SHP77 (cell line): Measurements from ENCODE around the gene TTC28.

Experiments
- DNase-seq, 2 experiments: peaks; one replicate each; lab custom pipeline; 2025; lab: John Stamatoyannopoulos, UW

The TTC28 gene

GRCh38 chr22:28351476-28351875, 328.2 kb downstream of the TTC28 start:
- DNase-seq, result no peak

GRCh38 chr22:28348613-28349609, 330.7 kb downstream of the TTC28 start:
- DNase-seq, result no peak

GRCh38 chr22:28346308-28346707, 333.3 kb downstream of the TTC28 start:
- no peak for DNase-seq

- no peak for DNase-seq
Observed at GRCh38 chr22:28344918-28345703, 334.5 kb downstream of the TTC28 start.

DNA sequence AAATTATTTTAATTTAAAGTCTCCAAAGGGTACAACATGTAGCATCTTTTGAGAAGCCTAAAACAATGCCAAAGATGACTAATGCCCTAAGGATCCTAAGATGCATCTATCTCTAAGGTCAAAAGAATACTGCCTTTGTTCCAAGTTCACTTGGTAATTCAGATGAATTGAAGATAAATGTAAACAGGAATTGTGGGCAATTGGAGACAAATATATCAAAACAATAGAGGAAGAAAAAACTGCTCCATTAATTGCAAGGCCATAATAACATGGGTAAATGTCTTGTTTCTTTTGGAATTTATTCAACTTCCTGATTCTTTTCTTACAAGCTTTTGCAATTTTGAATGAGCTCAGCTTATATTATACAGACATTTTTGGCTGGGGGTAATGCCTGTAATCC, 338.6 kb downstream of the TTC28 start:
- DNase-seq, result no peak

GRCh38 chr22:28333088-28333487, 346.6 kb downstream of the TTC28 start:
- no peak for DNase-seq

GRCh38 chr22:28332410-28332809, 347.2 kb downstream of the TTC28 start:
- DNase-seq, result no peak

- DNase-seq, result no peak
Observed at GRCh38 chr22:28331695-28332094, 347.9 kb downstream of the TTC28 start.

- DNase-seq, result no peak
Observed at GRCh38 chr22:28329186-28330073, 350.2 kb downstream of the TTC28 start.

DNA sequence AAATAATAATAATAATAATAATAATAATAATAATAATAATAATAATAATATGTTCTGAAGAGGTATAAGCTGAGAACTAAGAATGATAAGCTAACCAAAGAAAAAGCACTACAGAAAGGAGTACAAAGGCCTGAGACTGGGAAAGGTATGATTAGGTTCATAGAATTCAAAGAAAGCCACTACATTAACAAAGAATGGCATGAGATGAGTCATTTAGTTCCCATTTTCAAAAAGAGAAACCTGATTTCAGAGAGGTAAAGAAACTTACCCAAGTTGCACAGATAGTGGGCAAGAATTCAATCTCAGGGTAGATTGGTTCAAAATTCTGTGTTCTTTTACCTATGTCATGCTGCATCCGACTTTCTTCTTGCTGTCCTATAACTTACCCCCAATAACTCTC, 350.9 kb downstream of the TTC28 start:
- DNase-seq, result no peak

DNA sequence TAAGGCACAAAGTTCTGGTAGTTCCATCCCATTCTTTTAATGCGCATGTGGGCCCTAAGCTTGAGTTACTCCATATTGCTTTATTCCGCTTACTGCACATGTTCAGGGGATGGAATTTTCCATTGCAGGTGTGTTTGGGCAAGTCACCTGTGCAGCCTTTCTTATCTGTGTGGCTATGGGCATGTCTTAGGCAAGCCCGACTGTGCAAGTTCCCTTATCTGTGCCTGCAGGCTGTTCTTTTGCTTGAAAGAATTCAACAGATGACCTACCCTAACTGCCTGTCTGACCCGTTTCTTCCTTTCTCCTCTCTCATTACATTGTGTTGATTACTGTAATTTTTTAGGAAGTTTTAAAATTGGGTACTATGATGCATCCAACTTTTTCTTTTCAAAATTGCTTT, 363.6 kb downstream of the TTC28 start:
- DNase-seq, result no peak

DNA sequence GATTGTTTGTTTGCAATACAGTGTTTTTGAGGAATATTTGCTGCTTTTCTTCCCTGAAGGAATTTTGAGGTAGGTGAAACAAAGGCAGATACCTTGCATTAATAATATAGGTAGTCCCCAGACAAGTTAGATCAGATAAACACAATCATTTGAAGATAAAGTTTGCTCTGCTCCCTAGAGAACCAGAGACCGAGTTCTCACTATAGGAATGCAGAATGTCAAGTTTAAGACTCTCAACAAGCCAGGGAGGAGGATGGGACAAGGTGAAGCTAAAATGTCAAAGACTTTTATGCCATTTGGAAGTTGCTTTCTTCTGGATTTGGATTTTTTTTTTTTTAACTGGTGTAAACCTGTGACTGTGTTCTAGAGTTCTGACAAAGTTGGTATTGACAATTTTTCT, 364.7 kb downstream of the TTC28 start:
- DNase-seq, result no peak

- DNase-seq, result no peak
Observed at GRCh38 chr22:28310299-28310698, 369.3 kb downstream of the TTC28 start.

DNA sequence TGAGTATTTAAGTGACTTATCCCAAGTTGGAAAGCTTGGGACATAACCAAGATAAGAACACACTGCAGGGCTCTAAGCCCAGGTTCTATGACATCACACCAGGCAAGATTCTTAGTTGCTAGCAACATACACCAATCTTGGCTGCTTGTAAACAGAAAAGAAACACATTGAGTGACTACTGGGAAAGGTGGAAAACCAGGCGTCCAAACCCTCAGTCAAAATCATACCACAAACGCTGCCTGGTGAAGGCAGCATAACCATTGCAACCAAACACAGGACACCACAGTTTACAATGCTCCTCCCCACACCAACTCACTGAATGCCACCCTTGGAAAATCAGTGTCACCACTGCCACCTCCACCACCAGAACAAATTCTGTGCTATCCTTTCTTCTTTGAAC, 379.9 kb downstream of the TTC28 start:
- no peak for DNase-seq

DNA sequence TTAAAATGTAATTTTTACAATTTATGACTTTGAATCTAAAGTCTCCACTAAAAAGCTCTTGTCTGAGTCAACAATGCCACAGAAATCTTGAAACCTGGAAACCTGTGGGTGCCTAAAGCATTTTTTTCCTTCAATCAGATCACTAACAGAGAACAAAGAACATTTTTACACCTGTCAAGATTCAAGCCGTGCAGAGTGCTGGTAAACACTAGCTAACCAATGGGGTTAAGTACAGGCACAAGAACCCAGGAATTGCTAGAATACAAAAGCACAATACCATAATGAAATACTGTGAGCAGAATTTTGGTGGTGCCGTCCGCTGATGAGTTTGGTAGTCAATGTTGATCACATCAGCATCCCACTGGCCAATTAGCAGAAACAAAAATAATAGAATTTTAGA, 380.3 kb downstream of the TTC28 start:
- DNase-seq, result no peak

DNA sequence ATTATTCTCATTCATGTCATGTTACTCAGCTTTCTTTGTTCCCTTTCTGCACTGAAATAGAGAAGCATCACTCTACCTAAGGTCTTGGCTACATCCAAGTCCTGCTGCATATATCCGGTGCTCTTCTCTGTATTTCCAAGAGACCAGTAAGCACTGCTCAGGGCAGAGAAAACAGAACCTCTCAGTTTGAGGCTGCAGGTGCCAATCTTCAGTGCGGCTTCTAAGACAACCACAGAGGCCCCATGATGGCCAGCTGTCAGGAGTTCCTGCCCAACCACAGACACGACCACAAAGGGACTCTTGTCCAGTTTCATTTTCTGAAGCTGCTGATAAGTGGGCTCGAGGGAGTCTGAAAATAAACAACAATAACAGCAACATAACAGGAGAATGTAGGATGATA, 382.1 kb downstream of the TTC28 start:
- DNase-seq, result no peak

DNA sequence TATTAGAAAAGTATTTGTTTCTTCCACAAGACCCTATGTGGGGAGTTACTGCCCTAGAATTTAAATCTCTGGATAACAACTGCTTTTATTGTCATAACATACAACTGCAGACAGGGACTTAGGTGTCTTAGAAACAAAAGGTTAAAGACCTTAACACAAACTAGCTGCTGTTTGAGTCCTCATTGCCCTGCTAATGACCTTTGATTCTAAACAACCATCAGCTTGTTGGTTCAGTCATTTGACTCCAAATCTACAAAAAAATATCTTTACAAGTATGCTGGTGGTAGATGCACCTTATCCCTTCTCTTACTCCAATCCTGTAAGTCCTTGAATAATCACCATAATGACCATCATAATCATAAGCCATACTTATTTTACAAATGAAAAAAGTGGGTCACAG, 383.2 kb downstream of the TTC28 start:
- DNase-seq, result no peak

DNA sequence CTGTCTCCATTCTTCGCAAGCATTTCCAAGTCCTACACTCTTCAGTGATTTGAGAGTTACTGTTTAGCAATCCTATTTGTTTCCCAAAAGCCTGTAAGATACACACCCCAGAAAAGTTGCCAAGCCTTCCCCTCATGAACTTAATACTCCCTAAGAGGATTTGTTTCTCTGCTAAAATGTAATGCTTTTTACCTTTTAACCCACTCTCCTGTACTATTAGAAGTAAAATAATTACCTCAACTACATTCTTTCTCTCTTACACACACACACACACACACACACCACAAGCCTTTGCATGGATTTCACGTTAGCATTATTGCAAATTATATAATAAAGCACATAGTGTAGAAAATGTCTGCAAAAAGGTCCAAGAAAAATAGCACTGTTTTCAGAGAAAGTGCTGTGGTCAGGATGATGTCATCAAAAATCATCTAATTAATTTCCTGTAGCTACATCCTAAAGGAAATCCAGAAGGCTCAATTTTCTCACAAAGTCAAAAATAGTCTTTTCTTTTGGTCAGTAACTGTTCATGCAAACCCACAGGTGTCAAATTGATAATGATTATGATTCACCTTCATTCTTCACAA, 396.5 kb downstream of the TTC28 start:
- DNase-seq, result no peak

DNA sequence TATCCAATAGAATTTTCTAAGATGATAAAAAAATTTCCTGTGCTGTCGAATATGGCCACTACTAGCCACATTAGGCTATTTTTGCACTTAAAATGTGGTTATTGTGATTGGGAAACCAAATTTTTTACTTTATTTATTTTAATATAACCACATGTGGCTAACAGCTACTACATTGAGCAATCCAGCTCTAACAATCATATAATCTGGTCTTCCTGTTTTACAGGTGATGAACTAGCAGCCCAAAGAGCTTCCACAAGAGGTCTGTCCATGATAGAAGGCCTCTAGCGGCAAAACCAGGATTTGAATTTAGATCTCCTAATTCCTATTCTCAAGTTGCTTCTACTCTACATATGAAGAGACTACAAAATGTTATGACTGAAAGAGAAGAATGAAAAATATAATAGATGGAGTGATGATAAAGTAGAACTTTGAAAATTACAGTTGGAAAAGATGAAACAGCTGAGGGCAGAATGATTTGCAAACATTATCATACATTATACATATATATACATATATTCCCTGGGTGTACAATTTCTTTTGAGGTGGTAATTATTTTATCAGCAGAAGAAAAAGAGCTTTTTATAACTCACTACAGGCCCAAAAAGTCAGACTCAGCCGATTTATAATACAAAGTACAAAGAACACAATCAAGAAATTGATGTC, 397.1 kb downstream of the TTC28 start:
- DNase-seq, result no peak

DNA sequence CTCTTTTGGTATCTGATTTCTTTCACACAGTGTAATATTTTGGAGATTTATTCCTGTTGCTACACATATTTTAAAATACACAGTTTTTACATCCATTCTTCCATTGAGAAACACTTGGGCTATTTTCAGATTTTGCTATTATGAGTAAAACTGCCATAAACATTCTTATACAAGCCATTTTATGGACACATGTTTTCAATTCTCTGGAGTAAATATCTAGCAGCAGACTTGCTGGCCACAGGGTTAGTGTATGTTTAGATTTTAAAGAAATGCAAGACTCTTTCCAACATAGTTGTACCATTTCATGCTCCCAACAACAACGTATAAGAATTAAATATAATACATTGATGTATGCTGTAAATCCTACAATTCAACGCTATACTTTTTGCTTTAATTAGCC, 399.8 kb downstream of the TTC28 start:
- DNase-seq, result no peak

- no peak for DNase-seq
Observed at GRCh38 chr22:28269277-28269676, 410.4 kb downstream of the TTC28 start.
